Mesendoderm (in vitro differentiated cells): Measurements from ENCODE around the gene FLNB.
A peak's percentile ranks its signal among the peaks of the same experiment; 100 is the strongest.

Experiments used
- DNase-seq: peaks from one replicate; pipeline ENCODE4 v3.0.0; 2013
- H2AK5ac ChIP-seq: 2 replicates; pipeline ENCODE4 v1.6.1; 2013; ENCODE audit warnings: low read length, inconsistent platforms
- H2BK120ac ChIP-seq: 2 replicates; pipeline ENCODE4 v1.6.1; 2013; ENCODE audit warnings: low read depth, mild to moderate bottlenecking, low read length, moderate library complexity, mixed read lengths
- H2BK15ac ChIP-seq: replicated peaks from 2 replicates; pipeline ENCODE4 v1.6.1; 2013; ENCODE audit warnings: low read depth, mild to moderate bottlenecking, moderate library complexity
- H2BK5ac ChIP-seq: 2 replicates; pipeline ENCODE4 v1.6.1; 2013; ENCODE audit warnings: low read length, inconsistent platforms
- H3K18ac ChIP-seq: 2 replicates; pipeline ENCODE4 v1.6.1; 2013; ENCODE audit warnings: mild to moderate bottlenecking, low read length, mixed read lengths
- H3K23ac ChIP-seq: one replicate; pipeline ENCODE4 v1.6.1; 2013; ENCODE audit warnings: low read length
- H3K27ac ChIP-seq: 2 replicates; pipeline ENCODE4 v1.5.1; 2013; ENCODE audit warnings: low read depth, mild to moderate bottlenecking, inconsistent platforms, low read length, moderate library complexity
- H3K27me3 ChIP-seq: 2 replicates; pipeline ENCODE4 v1.6.1; 2013; ENCODE audit warnings: low read length, control low read depth, mild to moderate bottlenecking, inconsistent platforms; ENCODE audit not compliant: insufficient read depth, poor library complexity
- H3K36me3 ChIP-seq: 2 replicates; pipeline ENCODE4 v1.6.1; 2013; ENCODE audit warnings: low read length, inconsistent platforms; ENCODE audit not compliant: control insufficient read depth, insufficient read depth
- H3K4ac ChIP-seq: one replicate; pipeline ENCODE4 v1.6.1; 2013; ENCODE audit warnings: low read depth, mild to moderate bottlenecking, low read length, moderate library complexity
- H3K4me1 ChIP-seq: 2 replicates; pipeline ENCODE4 v1.6.1; 2013; ENCODE audit warnings: low read depth, low read length, inconsistent platforms; ENCODE audit not compliant: control insufficient read depth
- H3K4me2 ChIP-seq: 2 replicates; pipeline ENCODE4 v1.6.1; 2013; ENCODE audit warnings: low read length
- H3K4me3 ChIP-seq: 2 replicates; pipeline ENCODE4 v1.5.1; 2013; ENCODE audit warnings: mild to moderate bottlenecking, low read length
- H3K56ac ChIP-seq: one replicate; pipeline ENCODE4 v1.6.1; 2013; ENCODE audit warnings: low read length
- H3K79me1 ChIP-seq: 2 replicates; pipeline ENCODE4 v1.6.1; 2013; ENCODE audit warnings: low read length, inconsistent platforms
- H3K79me2 ChIP-seq: 2 replicates; pipeline ENCODE4 v1.6.1; 2013; ENCODE audit warnings: mild to moderate bottlenecking, low read length; ENCODE audit not compliant: control insufficient read depth, insufficient read depth
- H3K9ac ChIP-seq: 2 replicates; pipeline ENCODE4 v1.6.1; 2013; ENCODE audit warnings: low read length, inconsistent platforms
- H4K5ac ChIP-seq: one replicate; pipeline ENCODE4 v1.6.1; 2013; ENCODE audit warnings: low read length
- H4K8ac ChIP-seq: one replicate; pipeline ENCODE4 v1.6.1; 2013; ENCODE audit warnings: low read depth, mild to moderate bottlenecking, control low read depth, low read length, moderate library complexity
- WGBS: extraction: QIAGEN DNeasy Blood & Tissue Kit; methylation state at CpG from one replicate; pipeline ENCODE4 v1.1.7; 2013; ENCODE audit warnings: low lambda C conversion rate, missing lambda C conversion rate; ENCODE audit not compliant: insufficient coverage; ENCODE audit errors: extremely low coverage; 5-methylcytosine and 5-hydroxymethylcytosine counted together

The FLNB gene

GRCh38 chr3:58062472-58062871 is 54.2 kb downstream of the FLNB start:
- no peaks in the 10 kb centered on the region for H3K27me3 ChIP-seq
- H4K5ac ChIP-seq, result no peak overlapping the region
- H4K8ac ChIP-seq, result no peak overlapping the region
- H3K23ac ChIP-seq, result no peak overlapping the region
- H2AK5ac ChIP-seq, result no peak overlapping the region
- H3K4ac ChIP-seq, result no peak overlapping the region
- H3K9ac ChIP-seq, result no peak overlapping the region
- H3K4me1 ChIP-seq, result peaks cover 7% of the 10 kb centered on the region
- H3K56ac ChIP-seq, result no peak overlapping the region
- no peak overlapping the region for H3K4me2 ChIP-seq
- H2BK5ac ChIP-seq, result no peak overlapping the region
- H2BK15ac ChIP-seq, result no peak overlapping the region
- no peak overlapping the region for H3K27ac ChIP-seq
- peaks cover 27% of the 10 kb centered on the region for H3K79me2 ChIP-seq
- no peaks in the 10 kb centered on the region for H3K36me3 ChIP-seq
- WGBS, result no CpG with 5 or more reads among the region's 5 CpGs
- no peak overlapping the region for H3K18ac ChIP-seq
- DNase-seq, result no peak
- H3K79me1 ChIP-seq, result peaks cover 9% of the 10 kb centered on the region
- no peak overlapping the region for H2BK120ac ChIP-seq
- no peak overlapping the region for H3K4me3 ChIP-seq

GRCh38 chr3:58063022-58063815 is 55.0 kb downstream of the FLNB start:
- no peak overlapping the region for H3K4me3 ChIP-seq
- peaks cover 9% of the 10 kb centered on the region for H3K4me1 ChIP-seq
- no peak overlapping the region for H2AK5ac ChIP-seq
- no peak overlapping the region for H3K27ac ChIP-seq
- H3K9ac ChIP-seq, result no peak overlapping the region
- H3K79me1 ChIP-seq, result peaks cover 11% of the 10 kb centered on the region
- no peak overlapping the region for H2BK15ac ChIP-seq
- no peak overlapping the region for H2BK5ac ChIP-seq
- peaks cover 31% of the 10 kb centered on the region for H3K79me2 ChIP-seq
- H4K5ac ChIP-seq, result no peak overlapping the region
- no peak for DNase-seq
- H3K36me3 ChIP-seq, result no peaks in the 10 kb centered on the region
- no peak overlapping the region for H2BK120ac ChIP-seq
- H3K18ac ChIP-seq, result no peak overlapping the region
- H3K4ac ChIP-seq, result no peak overlapping the region
- WGBS, result no CpG with 5 or more reads among the region's 12 CpGs
- H3K23ac ChIP-seq, result no peak overlapping the region
- no peak overlapping the region for H3K4me2 ChIP-seq
- H4K8ac ChIP-seq, result no peak overlapping the region
- H3K27me3 ChIP-seq, result no peaks in the 10 kb centered on the region
- no peak overlapping the region for H3K56ac ChIP-seq

GRCh38 chr3:58064923-58065638 is 56.9 kb downstream of the FLNB start:
- H3K4me3 ChIP-seq, result no peak overlapping the region
- no peak overlapping the region for H3K56ac ChIP-seq
- no peak overlapping the region for H3K27ac ChIP-seq
- H3K23ac ChIP-seq, result no peak overlapping the region
- no peak for DNase-seq
- no peaks in the 10 kb centered on the region for H3K27me3 ChIP-seq
- H3K4ac ChIP-seq, result no peak overlapping the region
- no peaks in the 10 kb centered on the region for H3K36me3 ChIP-seq
- H2BK15ac ChIP-seq, result no peak overlapping the region
- H3K79me1 ChIP-seq, result peaks cover 12% of the 10 kb centered on the region
- H3K4me2 ChIP-seq, result no peak overlapping the region
- no peak overlapping the region for H3K18ac ChIP-seq
- H4K5ac ChIP-seq, result no peak overlapping the region
- no peak overlapping the region for H2BK5ac ChIP-seq
- H2BK120ac ChIP-seq, result no peak overlapping the region
- H2AK5ac ChIP-seq, result no peak overlapping the region
- peaks cover 27% of the 10 kb centered on the region for H3K79me2 ChIP-seq
- peaks cover 5% of the 10 kb centered on the region for H3K4me1 ChIP-seq
- H3K9ac ChIP-seq, result no peak overlapping the region
- no CpG with 5 or more reads among the region's 10 CpGs for WGBS
- no peak overlapping the region for H4K8ac ChIP-seq

GRCh38 chr3:58065700-58066167 is 57.5 kb downstream of the FLNB start:
- no peak overlapping the region for H2BK120ac ChIP-seq
- H2BK5ac ChIP-seq, result no peak overlapping the region
- no peak overlapping the region for H2BK15ac ChIP-seq
- no peak overlapping the region for H3K18ac ChIP-seq
- peaks cover 29% of the 10 kb centered on the region for H3K79me2 ChIP-seq
- H3K27ac ChIP-seq, result no peak overlapping the region
- peaks cover 5% of the 10 kb centered on the region for H3K4me1 ChIP-seq
- no peak overlapping the region for H2AK5ac ChIP-seq
- no CpG with 5 or more reads among the region's 6 CpGs for WGBS
- no peak overlapping the region for H4K8ac ChIP-seq
- H3K79me1 ChIP-seq, result peaks cover 14% of the 10 kb centered on the region
- no peak overlapping the region for H3K23ac ChIP-seq
- H3K27me3 ChIP-seq, result no peaks in the 10 kb centered on the region
- peak; percentile 53 for DNase-seq
- H3K56ac ChIP-seq, result peak overlapping the region; percentile 12
- H3K36me3 ChIP-seq, result no peaks in the 10 kb centered on the region
- H4K5ac ChIP-seq, result no peak overlapping the region
- no peak overlapping the region for H3K4me3 ChIP-seq
- H3K9ac ChIP-seq, result peak overlapping the region; percentile 10
- H3K4me2 ChIP-seq, result no peak overlapping the region
- no peak overlapping the region for H3K4ac ChIP-seq

GRCh38 chr3:58066842-58067241 is 58.6 kb downstream of the FLNB start:
- no peak overlapping the region for H3K9ac ChIP-seq
- no peaks in the 10 kb centered on the region for H3K36me3 ChIP-seq
- H3K27ac ChIP-seq, result no peak overlapping the region
- no peaks in the 10 kb centered on the region for H3K27me3 ChIP-seq
- DNase-seq, result no peak
- H3K4me3 ChIP-seq, result no peak overlapping the region
- H3K4ac ChIP-seq, result no peak overlapping the region
- peaks cover 14% of the 10 kb centered on the region for H3K79me1 ChIP-seq
- H3K4me2 ChIP-seq, result no peak overlapping the region
- no peak overlapping the region for H2BK15ac ChIP-seq
- no peak overlapping the region for H3K56ac ChIP-seq
- H3K79me2 ChIP-seq, result peaks cover 29% of the 10 kb centered on the region
- H3K18ac ChIP-seq, result no peak overlapping the region
- H2AK5ac ChIP-seq, result no peak overlapping the region
- WGBS, result no CpG with 5 or more reads among the region's 3 CpGs
- H3K4me1 ChIP-seq, result peaks cover 5% of the 10 kb centered on the region
- H4K8ac ChIP-seq, result no peak overlapping the region
- no peak overlapping the region for H2BK120ac ChIP-seq
- H3K23ac ChIP-seq, result no peak overlapping the region
- H2BK5ac ChIP-seq, result no peak overlapping the region
- H4K5ac ChIP-seq, result no peak overlapping the region
